NCI-H2196 treated with DMSO at 0.1 percent for 48 hours (cell line): ENCODE results near the gene ARHGAP15.

ENCODE experiments used
- DNase-seq: peaks from one replicate; lab custom pipeline; 2025; ENCODE audit not compliant: unreplicated experiment; lab: John Stamatoyannopoulos, UW

The ARHGAP15 gene

DNA sequence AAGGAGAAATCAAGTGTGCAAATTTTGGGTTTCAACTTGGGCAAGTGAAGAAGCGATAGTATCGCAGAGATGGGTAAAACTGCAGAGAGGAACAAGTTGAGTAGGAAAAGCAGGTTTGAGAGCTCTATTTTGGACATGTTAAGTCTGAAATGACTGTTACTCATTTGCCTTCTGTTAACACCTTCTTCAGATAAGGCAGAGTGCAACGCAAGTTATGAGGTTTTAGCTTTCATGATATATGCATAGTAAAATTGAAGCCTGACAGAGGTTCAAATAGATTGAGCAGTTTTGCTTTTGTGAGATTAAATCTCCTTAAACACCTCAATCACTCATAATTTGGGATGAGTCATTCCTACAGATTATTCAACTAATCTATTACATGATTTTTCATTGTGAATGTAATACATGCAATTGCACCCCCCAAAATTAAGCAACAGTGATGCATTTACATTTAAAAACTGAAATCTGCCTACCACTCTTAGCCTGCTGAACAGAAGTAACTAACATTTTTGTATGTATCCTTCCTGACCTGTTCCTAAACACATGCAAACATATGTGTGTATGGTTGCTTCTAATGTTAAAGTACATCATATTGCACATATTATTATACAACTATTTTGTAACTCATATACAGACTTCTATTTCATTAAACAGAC is 575.4 kb downstream of the ARHGAP15 start:
- no peak for DNase-seq

DNA sequence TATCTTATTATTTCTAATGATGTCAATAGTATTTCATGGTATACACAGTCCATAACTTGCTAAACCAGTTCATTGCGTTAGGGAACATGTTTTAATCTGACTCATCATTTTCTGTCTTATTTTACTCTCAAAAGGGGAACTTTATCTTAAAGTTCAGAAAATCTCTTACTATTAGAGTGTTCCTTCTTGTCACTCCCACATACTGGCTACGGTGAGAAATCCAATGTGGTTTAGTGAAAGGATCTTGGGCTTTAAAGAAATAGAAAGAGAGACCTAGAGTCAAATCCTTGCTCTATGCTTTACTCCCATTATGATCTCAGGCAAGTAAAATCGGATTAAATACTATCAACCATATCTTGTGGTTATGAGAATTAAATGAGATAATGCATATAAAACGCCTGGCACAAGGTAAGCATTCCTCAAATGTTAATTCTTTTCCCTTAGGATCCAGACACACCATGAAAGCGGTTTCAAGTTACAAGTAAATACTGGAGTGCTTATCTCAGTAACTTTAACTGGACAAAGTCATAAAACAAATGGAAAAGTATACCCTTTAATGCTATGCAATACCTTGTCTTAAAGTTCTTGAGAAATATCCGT is 576.0 kb downstream of the ARHGAP15 start:
- DNase-seq: no peak

DNA sequence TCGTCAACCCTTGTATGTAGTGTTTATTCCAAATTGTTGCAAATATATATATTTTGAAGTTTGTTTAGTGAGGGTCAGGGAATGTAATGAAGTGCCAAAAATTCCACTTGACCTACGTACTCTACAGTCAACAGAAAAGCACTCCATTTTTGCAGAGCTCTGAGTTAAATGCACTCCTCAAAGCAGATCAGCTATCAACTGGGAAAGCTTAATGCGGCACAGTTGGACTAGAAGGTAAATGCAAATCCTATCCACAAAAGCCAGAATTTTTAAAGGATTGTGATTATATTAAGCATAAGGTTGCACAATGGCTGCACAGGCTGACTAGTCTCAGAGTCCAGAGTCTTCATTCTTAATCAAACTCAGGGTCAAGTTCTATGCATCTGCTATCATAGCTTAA is 577.1 kb downstream of the ARHGAP15 start:
- no peak for DNase-seq

DNA sequence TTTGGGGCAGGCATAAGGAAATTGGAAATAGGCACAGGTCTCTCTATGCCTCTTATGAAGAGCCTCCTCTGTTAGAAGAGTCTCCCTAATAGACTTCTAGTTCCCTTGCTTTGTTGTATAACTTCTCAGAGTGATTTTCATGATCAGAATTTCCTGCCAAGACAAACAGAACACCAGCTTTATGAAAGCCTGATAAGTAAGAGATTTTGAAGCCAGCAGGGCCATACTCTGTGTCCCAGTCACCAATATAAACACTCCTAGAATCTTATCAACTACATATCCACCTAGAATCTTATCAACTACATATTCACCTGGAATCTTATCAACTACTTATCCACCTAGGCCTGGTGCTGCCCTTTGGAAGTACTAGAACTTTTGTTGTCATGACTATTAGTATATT is 579.5 kb downstream of the ARHGAP15 start:
- DNase-seq: no peak

- DNase-seq: no peak
These were observed 581.0 kb downstream of the ARHGAP15 start for GRCh38 chr2:143710196-143710595.

- DNase-seq: no peak
These were observed 581.7 kb downstream of the ARHGAP15 start for GRCh38 chr2:143710879-143711278.

GRCh38 chr2:143716522-143716921 is 587.3 kb downstream of the ARHGAP15 start:
- DNase-seq: no peak

- no peak for DNase-seq
These were observed 587.8 kb downstream of the ARHGAP15 start for GRCh38 chr2:143717053-143717452.

DNA sequence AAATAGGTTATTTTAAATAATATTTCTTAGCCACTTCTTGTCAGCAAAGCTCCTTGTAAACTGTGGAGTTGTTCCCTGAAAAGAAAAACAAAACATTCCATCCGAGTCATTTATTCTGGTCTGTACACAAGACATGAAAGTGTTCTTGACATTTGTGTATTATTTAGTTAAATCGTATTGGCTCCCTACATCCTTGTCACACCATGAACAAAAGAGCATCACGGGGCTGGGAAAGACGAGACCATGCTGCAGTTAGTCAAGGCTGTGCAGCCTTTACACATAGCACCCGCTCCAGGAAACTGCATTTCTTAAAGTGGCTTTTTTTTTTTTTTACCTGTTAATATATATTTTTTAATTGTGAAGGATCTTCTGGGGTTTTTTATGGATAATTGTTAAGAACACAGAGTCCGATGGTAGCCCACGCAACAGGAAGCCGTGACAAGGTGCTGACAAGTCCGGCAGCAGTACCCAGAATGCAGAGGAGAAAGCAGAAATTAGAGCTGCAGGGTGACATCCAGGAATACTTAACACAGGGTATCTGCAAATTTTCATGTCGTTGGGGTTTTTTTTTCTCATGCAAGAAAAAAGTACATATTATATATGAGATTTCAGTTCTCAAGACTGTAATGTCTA is 588.4 kb downstream of the ARHGAP15 start:
- DNase-seq: no peak

DNA sequence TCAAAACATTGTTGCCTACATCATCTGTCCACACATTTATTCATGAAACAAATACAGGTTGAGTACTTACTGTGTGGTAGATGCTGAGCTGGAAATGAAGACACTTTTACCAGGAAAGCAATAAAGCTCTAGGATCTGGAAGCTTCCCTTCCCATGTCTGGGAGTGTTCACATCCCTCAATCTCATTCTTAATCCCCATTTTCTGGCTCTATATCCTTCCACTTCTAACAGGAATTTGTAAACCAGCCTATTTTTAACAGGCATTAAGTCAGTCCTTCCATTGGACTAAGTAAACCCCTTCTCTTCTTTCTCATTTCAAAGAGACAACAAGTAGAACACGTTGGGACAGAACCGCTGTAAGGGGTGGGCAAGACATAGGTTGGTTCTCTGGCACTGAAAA is 589.5 kb downstream of the ARHGAP15 start:
- DNase-seq: no peak

DNA sequence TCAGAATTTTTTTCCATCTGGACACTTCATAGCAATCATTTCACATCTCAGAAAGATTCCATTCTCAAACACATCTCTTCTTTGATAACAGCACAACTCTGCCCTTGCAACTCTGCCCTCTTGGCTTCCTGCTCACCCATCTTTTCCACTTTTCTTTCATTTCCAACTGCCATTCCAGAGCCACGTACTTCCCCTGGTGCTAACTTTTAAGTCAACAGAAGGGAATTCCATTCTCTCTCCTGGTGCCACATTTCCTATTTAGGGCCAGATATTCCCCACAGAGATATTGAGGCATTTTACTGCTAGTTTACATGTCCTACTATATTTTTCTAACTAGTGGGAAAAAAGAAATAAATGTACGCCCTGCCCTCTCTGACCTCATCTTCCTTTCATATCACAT is 590.2 kb downstream of the ARHGAP15 start:
- DNase-seq: no peak

DNA sequence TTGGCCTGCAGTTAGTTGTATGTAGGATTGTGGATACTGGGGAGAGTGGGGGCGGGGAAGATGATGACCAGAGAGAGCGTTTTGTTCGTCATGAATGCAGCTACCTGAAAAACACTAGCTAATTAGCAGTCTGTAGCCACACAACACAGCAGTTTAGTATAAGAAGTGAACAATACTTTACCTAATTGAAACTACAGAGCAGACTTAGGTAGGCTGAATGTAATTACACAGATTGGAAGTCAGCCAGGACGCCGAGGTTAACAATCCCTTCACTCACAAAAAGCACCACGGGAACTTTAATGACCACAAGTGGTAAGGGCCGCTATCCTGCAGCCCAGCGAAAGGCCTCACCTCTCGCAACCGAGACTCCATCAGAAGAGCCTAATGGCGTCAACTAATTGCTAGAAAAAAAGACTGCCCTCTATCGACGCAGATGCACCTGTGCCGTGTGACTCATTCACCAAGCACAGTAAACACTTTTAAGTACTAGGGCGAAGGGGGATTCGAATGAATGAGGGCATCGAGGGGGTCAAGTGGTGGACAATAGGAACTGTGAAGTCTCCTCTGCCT is 591.0 kb downstream of the ARHGAP15 start:
- DNase-seq: no peak

GRCh38 chr2:143725400-143725799 is 596.2 kb downstream of the ARHGAP15 start:
- DNase-seq: no peak

- DNase-seq: no peak
These were observed 597.1 kb downstream of the ARHGAP15 start for GRCh38 chr2:143726151-143726845.

DNA sequence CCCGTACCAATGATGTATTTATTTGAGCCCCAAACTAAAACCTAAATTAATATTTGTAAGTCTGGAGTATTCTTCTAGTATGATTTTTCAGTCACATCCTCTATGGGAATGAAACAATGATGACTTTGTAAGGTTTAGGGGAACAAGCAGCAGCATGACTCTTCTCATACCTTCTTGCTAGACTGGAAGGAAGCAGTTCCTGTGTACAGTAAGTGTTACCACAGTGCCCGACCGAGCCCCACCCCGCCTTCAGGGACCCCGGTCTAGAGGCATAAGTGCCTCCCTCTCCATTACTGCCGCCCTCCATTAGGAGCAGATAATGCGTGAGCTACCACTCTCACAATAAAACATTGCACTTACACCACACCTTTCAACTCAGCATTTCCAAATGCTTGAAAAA is 599.3 kb downstream of the ARHGAP15 start:
- DNase-seq: no peak

DNA sequence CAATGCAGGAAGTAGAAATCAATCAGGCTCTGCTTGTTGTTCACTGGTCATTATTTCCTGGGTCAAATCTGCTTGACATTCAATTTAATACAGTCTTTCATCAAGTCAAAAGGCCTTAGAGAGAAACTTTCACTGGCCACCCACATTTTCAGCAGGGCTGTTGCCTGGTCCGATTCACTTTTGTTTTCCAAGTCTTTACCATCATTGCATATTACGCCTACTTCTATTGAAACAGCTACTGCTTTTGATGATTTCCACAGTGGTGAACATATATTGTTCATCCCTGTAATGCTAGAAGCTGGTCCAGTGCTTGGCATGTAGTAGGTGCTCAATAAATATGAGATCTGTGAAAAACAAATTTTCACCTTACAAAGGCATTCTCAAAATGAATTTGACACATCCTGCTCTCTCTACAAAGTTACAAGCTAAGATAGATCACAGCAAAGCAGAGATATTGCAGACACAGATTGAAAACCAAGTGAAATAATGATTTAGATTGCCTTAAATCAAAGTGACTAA is 600.1 kb downstream of the ARHGAP15 start:
- no peak for DNase-seq

- DNase-seq: no peak
These were observed 601.1 kb downstream of the ARHGAP15 start for GRCh38 chr2:143730155-143730952.

GRCh38 chr2:143730953-143731260 is 601.7 kb downstream of the ARHGAP15 start:
- DNase-seq: no peak

GRCh38 chr2:143732076-143732475 is 602.9 kb downstream of the ARHGAP15 start:
- DNase-seq: no peak

- DNase-seq: no peak
These were observed 603.7 kb downstream of the ARHGAP15 start for GRCh38 chr2:143732871-143733270.

DNA sequence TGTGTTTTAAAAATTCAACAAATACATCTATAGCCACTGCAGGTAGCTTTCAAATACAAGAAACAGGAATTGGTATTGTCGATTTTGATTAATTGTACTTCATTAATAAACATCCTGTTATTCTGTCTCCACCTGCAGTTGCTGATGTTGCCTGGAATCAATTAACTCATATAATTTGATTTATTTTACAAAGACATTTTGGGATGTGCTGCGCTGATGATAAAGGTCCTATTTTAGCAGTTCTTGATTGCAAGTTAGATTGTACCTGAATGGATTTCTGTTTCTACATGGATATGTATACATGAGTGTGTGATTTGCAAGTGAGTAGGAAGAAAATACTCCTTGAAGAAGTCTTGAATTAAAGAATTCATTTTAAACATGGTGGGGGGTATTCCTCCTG is 605.3 kb downstream of the ARHGAP15 start:
- no peak for DNase-seq
